ENCODE data around the gene PTCD3.
A peak's percentile ranks its signal among the peaks of the same experiment; 100 is the strongest.

PTCD3 gene

DNA sequence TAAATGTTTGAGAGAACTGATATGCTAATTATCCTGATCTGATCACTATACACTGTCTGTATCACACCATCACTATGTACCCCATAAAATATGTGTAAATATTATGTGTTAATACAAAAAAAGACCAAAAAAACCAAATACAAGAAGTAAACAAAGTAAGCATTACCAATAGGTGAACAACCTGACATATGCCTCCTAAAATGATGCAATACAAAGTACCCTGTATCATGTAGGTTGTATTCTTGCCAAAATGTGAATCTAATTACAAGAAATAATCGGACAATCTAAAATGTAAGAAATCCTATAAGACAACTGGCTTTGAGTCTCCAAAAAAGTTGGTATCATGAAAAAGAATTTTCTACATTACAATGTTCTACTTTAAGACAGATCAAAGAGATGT lies 8.1 kb upstream of the PTCD3 start:
- peaks cover 10% of the 10 kb centered on the region for H4K20me1 ChIP-seq (ENCODE audit: insufficient read depth, low read length, poor library complexity, severe bottlenecking)
- no peak overlapping the region for H3K9ac ChIP-seq (ENCODE audit: low read depth, low read length, poor library complexity, severe bottlenecking)
- no peaks in the 10 kb centered on the region for H3F3A ChIP-seq (ENCODE audit: low read depth)
- no peak overlapping the region for H3K4me3 ChIP-seq (ENCODE audit: low read length, poor library complexity, severe bottlenecking)
- no peaks in the 10 kb centered on the region for H3K9me3 ChIP-seq (ENCODE audit: insufficient read depth, low read depth, low read length)
- no peak overlapping the region for H3K4me2 ChIP-seq (ENCODE audit: low read depth, low read length, poor library complexity, severe bottlenecking)
- peaks cover 52% of the 10 kb centered on the region for H3K36me3 ChIP-seq (ENCODE audit: insufficient read depth, low read length)
- TF ChIP-seq, protein P1, sequence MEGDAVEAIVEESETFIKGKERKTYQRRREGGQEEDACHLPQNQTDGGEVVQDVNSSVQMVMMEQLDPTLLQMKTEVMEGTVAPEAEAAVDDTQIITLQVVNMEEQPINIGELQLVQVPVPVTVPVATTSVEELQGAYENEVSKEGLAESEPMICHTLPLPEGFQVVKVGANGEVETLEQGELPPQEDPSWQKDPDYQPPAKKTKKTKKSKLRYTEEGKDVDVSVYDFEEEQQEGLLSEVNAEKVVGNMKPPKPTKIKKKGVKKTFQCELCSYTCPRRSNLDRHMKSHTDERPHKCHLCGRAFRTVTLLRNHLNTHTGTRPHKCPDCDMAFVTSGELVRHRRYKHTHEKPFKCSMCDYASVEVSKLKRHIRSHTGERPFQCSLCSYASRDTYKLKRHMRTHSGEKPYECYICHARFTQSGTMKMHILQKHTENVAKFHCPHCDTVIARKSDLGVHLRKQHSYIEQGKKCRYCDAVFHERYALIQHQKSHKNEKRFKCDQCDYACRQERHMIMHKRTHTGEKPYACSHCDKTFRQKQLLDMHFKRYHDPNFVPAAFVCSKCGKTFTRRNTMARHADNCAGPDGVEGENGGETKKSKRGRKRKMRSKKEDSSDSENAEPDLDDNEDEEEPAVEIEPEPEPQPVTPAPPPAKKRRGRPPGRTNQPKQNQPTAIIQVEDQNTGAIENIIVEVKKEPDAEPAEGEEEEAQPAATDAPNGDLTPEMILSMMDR (conservative IDR thresholded peaks at IDR 0.05; ENCODE audit: low read length), result no peak
- no peak for TF ChIP-seq EZH2phosphoT487 (IDR thresholded peaks at IDR 0.05; ENCODE audit: borderline replicate concordance)
- peaks cover 48% of the 10 kb centered on the region for H3K79me2 ChIP-seq (ENCODE audit: insufficient read depth, low read length)
- H2AFZ ChIP-seq (ENCODE audit: low read length), result no peak overlapping the region
- peaks cover 7% of the 10 kb centered on the region for H3K4me1 ChIP-seq (ENCODE audit: insufficient read depth, low read length, poor library complexity, severe bottlenecking)
- H3K27me3 ChIP-seq (ENCODE audit: insufficient read depth, low read length, poor library complexity, severe bottlenecking), result no peaks in the 10 kb centered on the region
- no peaks in the 10 kb centered on the region for H3K9me2 ChIP-seq (replicated peaks; ENCODE audit: low read depth, low read length)

DNA sequence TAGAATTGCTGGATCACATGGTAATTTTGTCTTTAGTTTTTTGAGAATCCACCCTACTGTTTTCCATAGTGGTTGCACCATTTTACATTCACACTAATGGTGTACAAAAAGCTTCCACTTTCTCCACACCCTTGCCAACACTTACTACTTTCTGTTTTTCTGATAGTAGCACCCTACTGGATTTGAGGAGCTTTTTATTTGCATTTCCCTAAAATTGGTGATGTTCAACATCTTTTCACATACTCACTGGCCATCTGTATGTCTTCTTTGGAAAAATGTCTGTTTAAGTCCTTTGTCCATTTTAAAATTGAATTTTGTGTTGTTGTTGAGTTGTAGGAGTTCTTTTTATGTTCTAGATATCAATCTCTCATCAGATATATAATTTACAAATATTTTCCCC lies 3.9 kb upstream of the PTCD3 start:
- no peaks in the 10 kb centered on the region for H3K9me2 ChIP-seq (replicated peaks; ENCODE audit: low read depth, low read length)
- no peak overlapping the region for H3K9ac ChIP-seq (ENCODE audit: low read depth, low read length, poor library complexity, severe bottlenecking)
- H3F3A ChIP-seq (ENCODE audit: low read depth), result no peaks in the 10 kb centered on the region
- H4K20me1 ChIP-seq (ENCODE audit: insufficient read depth, low read length, poor library complexity, severe bottlenecking), result peaks cover 26% of the 10 kb centered on the region
- peaks cover 75% of the 10 kb centered on the region for H3K79me2 ChIP-seq (ENCODE audit: insufficient read depth, low read length)
- H2AFZ ChIP-seq (ENCODE audit: low read length), result no peak overlapping the region
- peak overlapping the region; percentile 90 for H3K4me3 ChIP-seq (ENCODE audit: low read length, poor library complexity, severe bottlenecking)
- no peaks in the 10 kb centered on the region for H3K27me3 ChIP-seq (ENCODE audit: insufficient read depth, low read length, poor library complexity, severe bottlenecking)
- no peaks in the 10 kb centered on the region for H3K9me3 ChIP-seq (ENCODE audit: insufficient read depth, low read depth, low read length)
- peak overlapping the region; percentile 94 for H3K4me2 ChIP-seq (ENCODE audit: low read depth, low read length, poor library complexity, severe bottlenecking)
- H3K36me3 ChIP-seq (ENCODE audit: insufficient read depth, low read length), result peaks cover 27% of the 10 kb centered on the region
- TF ChIP-seq EZH2phosphoT487 (IDR thresholded peaks at IDR 0.05; ENCODE audit: borderline replicate concordance), result no peak
- H3K4me1 ChIP-seq (ENCODE audit: insufficient read depth, low read length, poor library complexity, severe bottlenecking), result peaks cover 29% of the 10 kb centered on the region

DNA sequence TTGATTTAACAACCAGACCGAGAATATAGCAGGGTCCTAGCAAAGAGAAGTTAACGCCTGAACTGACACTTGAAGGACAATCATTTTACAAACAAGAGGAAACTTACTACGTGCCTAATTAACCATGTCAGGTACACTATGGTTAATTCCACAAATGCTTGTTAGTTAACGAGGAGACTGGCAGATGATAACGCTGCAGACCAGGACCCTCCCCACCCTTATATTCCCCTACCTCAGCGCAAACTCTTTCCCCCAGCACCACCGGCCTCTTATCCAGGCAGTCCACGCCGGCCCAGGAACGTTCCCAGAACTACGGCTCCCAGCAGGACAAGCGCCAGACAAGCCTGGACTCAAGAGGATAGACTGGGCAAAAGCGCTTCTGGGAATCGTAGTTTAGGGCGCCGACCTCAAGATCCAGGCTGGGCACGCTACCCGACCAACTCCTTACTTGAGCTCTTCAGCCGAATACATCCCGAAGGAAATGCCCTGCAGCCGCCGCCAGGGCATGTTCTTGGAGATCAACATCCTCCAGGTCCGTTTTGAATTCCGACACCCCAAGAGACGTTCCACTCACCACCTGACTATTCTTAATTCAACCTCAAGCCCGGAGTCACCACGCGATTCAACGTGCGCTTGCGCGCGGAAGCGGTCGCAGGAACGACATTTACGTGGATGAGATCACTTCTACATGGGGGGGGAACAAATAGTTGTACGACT lies 625 bp upstream of the PTCD3 start, which contains the start of gene POLR1A:
Gene POLR1A, minus strand, starts transcription at position 635 of the 717 bp plus-strand sequence. Its CDS starts 110 bp downstream, at position 525.
- peaks cover 58% of the 10 kb centered on the region for H4K20me1 ChIP-seq (ENCODE audit: insufficient read depth, low read length, poor library complexity, severe bottlenecking)
- H3K4me1 ChIP-seq (ENCODE audit: insufficient read depth, low read length, poor library complexity, severe bottlenecking), result peaks cover 47% of the 10 kb centered on the region
- no peaks in the 10 kb centered on the region for H3K9me3 ChIP-seq (ENCODE audit: insufficient read depth, low read depth, low read length)
- TF ChIP-seq, protein P1 (conservative IDR thresholded peaks at IDR 0.05; ENCODE audit: low read length), result no peak
- TF ChIP-seq EZH2phosphoT487 (IDR thresholded peaks at IDR 0.05; ENCODE audit: borderline replicate concordance), result no peak
- peak within 1 kb of the TSS; percentile 87 for H3K9ac ChIP-seq (ENCODE audit: low read depth, low read length, poor library complexity, severe bottlenecking)
- H3K36me3 ChIP-seq (ENCODE audit: insufficient read depth, low read length), result peaks cover 14% of the 10 kb centered on the region; the same call in 1 of the 2 replicates
- H2AFZ ChIP-seq (ENCODE audit: low read length), result peak within 1 kb of the TSS; percentile 92
- H3K9me2 ChIP-seq (replicated peaks; ENCODE audit: low read depth, low read length), result no peaks in the 10 kb centered on the region
- H3K4me3 ChIP-seq (ENCODE audit: low read length, poor library complexity, severe bottlenecking), result peak within 1 kb of the TSS; percentile 90
- no peaks in the 10 kb centered on the region for H3K27me3 ChIP-seq (ENCODE audit: insufficient read depth, low read length, poor library complexity, severe bottlenecking)
- H3F3A ChIP-seq (ENCODE audit: low read depth), result no peaks in the 10 kb centered on the region
- peak within 1 kb of the TSS; percentile 94 for H3K4me2 ChIP-seq (ENCODE audit: low read depth, low read length, poor library complexity, severe bottlenecking)
- peaks cover 95% of the 10 kb centered on the region for H3K79me2 ChIP-seq (ENCODE audit: insufficient read depth, low read length)

Measured in Loucy (cell line).